Fibroblast of lung (primary cell): ENCODE measurements around the gene REC114. TPM values are rescaled to one million over a fixed set of nuclear protein-coding genes. Genes with fewer than 3 reads are reported as not detected.

ENCODE experiments used
- DNase-seq, 2 donors: peaks; one replicate each; pipeline versions ENCODE4 v3.0.0 to v3.0.0-alpha.2; 2010; ENCODE audit warnings: low read depth in 2 of 2
- H2AFZ ChIP-seq: 2 replicates; pipeline ENCODE4 v1.5.1; 2012; ENCODE audit warnings: low read length, control low read depth, inconsistent platforms
- H3K27ac ChIP-seq: 2 replicates; pipeline ENCODE4 v1.5.1; 2011; ENCODE audit warnings: low read length, control low read depth; ENCODE audit not compliant: insufficient read depth
- H3K27me3 ChIP-seq: 2 replicates; pipeline ENCODE4 v1.5.1; 2011; ENCODE audit warnings: mild to moderate bottlenecking, low read length; ENCODE audit not compliant: control insufficient read depth, insufficient read depth
- H3K36me3 ChIP-seq: 2 replicates; pipeline ENCODE4 v1.5.1; 2011; ENCODE audit warnings: low read length; ENCODE audit not compliant: control insufficient read depth, insufficient read depth
- H3K4me1 ChIP-seq: 2 replicates; pipeline ENCODE4 v1.5.1; 2011; ENCODE audit warnings: low read length; ENCODE audit not compliant: control insufficient read depth, insufficient read depth; ENCODE audit errors: extremely low read depth
- H3K4me2 ChIP-seq: 2 replicates; pipeline ENCODE4 v1.5.1; 2011; ENCODE audit warnings: low read length, control low read depth; ENCODE audit not compliant: insufficient read depth; ENCODE audit errors: extremely low read depth
- H3K4me3 ChIP-seq, 4 experiments: fragments of 200-600 bp in 1 of 4; sonication (generic) in 1 of 4; replicated peaks in 1 of 4; 2 replicates each; pipeline ENCODE4 v1.5.1; 2011 to 2016; ENCODE audit warnings: low read length in 4 of 4, low read depth in 3 of 4, mild to moderate bottlenecking in 3 of 4, control low read depth in 2 of 4, inconsistent platforms in 1 of 4, mixed read lengths in 1 of 4; ENCODE audit not compliant: insufficient read depth in 1 of 4; ENCODE audit errors: control extremely low read depth in 1 of 4
- H3K79me2 ChIP-seq: 2 replicates; pipeline ENCODE4 v1.5.1; 2012; ENCODE audit warnings: mild to moderate bottlenecking, low read length, inconsistent platforms; ENCODE audit not compliant: control insufficient read depth, insufficient read depth
- H3K9ac ChIP-seq: 2 replicates; pipeline ENCODE4 v1.5.1; 2011; ENCODE audit warnings: mild to moderate bottlenecking, low read length, control low read depth; ENCODE audit not compliant: insufficient read depth
- H3K9me3 ChIP-seq: 2 replicates; pipeline ENCODE4 v1.5.1; 2012; ENCODE audit warnings: low read depth, low read length; ENCODE audit not compliant: control insufficient read depth, insufficient read depth
- H4K20me1 ChIP-seq: 2 replicates; pipeline ENCODE4 v1.5.1; 2011; ENCODE audit warnings: low read length; ENCODE audit not compliant: control insufficient read depth, insufficient read depth; ENCODE audit errors: extremely low read depth
- EZH2 ChIP-seq: IDR thresholded peaks from 2 replicates; pipeline ENCODE4 v1.5.1; 2012; ENCODE audit warnings: low read length, control low read depth, mild to moderate bottlenecking; ENCODE audit errors: missing control alignments
- polyA plus RNA-seq, 2 donors: library from polyadenylated mRNA; depleted of rRNA in 1 of 2; stranded (reverse) in 1 of 2; unstranded in 1 of 2; fragments of >200 nt; gene quantifications; 2 replicates each; pipeline ENCODE4 v1.2.1, GENCODE V29; 2011 to 2012; ENCODE audit warnings: missing spikeins in 1 of 2
- total RNA-seq: library from RNA; depleted of rRNA; stranded (reverse); fragments of >200 nt; gene quantifications from 2 replicates; pipeline ENCODE4 v1.2.1, GENCODE V29; 2014
- TF ChIP-seq, protein P1 (sequence below), 2 donors: IDR thresholded peaks in 1 of 2; conservative IDR thresholded peaks in 1 of 2; 1 replicate in 1 of 2; 2 replicates in 1 of 2; pipeline ENCODE4 v1.5.1; 2011 to 2012; ENCODE audit warnings: low read length in 2 of 2, control low read depth in 1 of 2, inconsistent platforms in 1 of 2, low read depth in 1 of 2, mild to moderate bottlenecking in 1 of 2

Gene REC114
- total and polyA plus RNA-seq, 2 donors (not counting 1 experiment from before 2014, with no cell fraction given): not detected

DNA sequence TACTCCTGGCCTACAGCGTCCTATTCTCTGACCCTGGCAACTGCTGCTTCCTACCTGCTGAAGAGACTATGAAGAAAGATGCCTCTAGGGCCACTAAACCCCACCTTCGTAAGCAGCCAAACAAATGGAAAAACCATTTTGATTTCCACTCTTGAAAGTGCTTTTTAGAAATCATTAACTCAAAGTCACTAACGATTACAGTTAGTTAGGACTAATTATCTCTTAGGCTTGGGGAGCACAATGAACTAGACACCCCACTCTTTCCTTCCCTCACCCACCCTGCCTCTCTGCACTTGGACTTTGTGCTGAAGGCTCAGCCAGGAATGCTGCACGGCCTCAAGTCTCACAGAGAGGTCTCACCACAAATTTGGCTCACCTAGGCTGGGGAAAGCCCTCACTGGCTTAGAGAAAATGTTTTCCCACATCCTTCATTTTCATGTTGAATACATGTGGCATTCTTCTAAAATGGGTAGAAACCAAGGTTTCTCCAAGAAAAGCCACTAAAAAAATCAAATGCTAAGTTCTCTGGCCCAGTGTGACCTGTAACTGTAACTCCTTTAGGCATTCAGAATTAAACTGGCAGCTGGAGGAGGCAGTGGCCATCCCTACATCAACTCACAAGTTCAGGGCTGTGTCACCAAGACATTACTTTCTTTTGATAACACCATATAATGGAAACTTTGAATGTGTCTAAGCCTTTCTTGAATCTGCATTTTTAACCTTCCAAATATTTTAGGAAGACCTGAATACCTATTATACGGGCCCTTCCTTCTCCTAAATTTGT lies 143.1 kb downstream of the REC114 start:
- H3K27me3 ChIP-seq: no peaks in the 10 kb centered on the region
- no peaks in the 10 kb centered on the region for H4K20me1 ChIP-seq
- H3K4me3 ChIP-seq: no peak overlapping the region
- H3K27ac ChIP-seq: no peak overlapping the region
- peaks cover 7% of the 10 kb centered on the region for H3K36me3 ChIP-seq
- no peak overlapping the region for H3K9ac ChIP-seq
- no peaks in the 10 kb centered on the region for H3K79me2 ChIP-seq
- no peak overlapping the region for H3K4me2 ChIP-seq
- no peak overlapping the region for H2AFZ ChIP-seq
- peak in 1 of 2 donors; percentile 27 for DNase-seq
- TF ChIP-seq, protein P1, sequence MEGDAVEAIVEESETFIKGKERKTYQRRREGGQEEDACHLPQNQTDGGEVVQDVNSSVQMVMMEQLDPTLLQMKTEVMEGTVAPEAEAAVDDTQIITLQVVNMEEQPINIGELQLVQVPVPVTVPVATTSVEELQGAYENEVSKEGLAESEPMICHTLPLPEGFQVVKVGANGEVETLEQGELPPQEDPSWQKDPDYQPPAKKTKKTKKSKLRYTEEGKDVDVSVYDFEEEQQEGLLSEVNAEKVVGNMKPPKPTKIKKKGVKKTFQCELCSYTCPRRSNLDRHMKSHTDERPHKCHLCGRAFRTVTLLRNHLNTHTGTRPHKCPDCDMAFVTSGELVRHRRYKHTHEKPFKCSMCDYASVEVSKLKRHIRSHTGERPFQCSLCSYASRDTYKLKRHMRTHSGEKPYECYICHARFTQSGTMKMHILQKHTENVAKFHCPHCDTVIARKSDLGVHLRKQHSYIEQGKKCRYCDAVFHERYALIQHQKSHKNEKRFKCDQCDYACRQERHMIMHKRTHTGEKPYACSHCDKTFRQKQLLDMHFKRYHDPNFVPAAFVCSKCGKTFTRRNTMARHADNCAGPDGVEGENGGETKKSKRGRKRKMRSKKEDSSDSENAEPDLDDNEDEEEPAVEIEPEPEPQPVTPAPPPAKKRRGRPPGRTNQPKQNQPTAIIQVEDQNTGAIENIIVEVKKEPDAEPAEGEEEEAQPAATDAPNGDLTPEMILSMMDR (conservative IDR thresholded peaks at IDR 0.05 in 1 of 2, IDR thresholded peaks at IDR 0.05 in 1 of 2; ENCODE audit: low read depth in 1 of 2, low read length in 2 of 2): no peak
- TF ChIP-seq EZH2: no peak
- no peaks in the 10 kb centered on the region for H3K9me3 ChIP-seq
- H3K4me1 ChIP-seq: no peaks in the 10 kb centered on the region

DNA sequence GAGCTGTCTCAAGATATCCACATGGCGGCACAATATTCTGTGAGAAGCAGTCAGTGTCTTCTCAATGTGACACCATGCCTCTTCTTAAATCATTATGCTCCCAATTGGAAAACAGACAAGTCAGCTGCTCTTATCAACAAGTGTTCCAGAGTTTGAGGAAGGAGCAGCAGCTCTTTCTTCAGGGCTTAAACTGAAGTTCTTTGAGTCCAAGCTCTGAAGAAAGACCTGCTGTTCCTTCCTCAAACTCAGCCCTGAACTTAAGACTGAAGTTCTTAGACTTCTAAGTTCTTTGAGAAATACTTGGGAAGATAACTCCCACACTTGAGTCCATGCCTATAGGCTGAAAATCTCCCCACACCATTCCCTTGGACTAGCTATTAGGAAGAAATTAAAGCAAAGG lies 146.8 kb downstream of the REC114 start:
- Histone ChIP-seq H3K4me2 (no peak overlapping the region), H3K4me1 (no peaks in the 10 kb centered on the region), H3K9me3 (no peaks in the 10 kb centered on the region), H3K79me2 (peaks cover 23% of the 10 kb centered on the region), H2AFZ (no peak overlapping the region), H3K27me3 (no peaks in the 10 kb centered on the region), H3K4me3 (no peak overlapping the region), H3K27ac (no peak overlapping the region), H4K20me1 (no peaks in the 10 kb centered on the region), H3K9ac (no peak overlapping the region), H3K36me3 (peaks cover 7% of the 10 kb centered on the region)
- no peak for DNase-seq
- no peak for TF ChIP-seq EZH2
- TF ChIP-seq, protein P1 (conservative IDR thresholded peaks at IDR 0.05 in 1 of 2, IDR thresholded peaks at IDR 0.05 in 1 of 2; ENCODE audit: low read depth in 1 of 2, low read length in 2 of 2): no peak

DNA sequence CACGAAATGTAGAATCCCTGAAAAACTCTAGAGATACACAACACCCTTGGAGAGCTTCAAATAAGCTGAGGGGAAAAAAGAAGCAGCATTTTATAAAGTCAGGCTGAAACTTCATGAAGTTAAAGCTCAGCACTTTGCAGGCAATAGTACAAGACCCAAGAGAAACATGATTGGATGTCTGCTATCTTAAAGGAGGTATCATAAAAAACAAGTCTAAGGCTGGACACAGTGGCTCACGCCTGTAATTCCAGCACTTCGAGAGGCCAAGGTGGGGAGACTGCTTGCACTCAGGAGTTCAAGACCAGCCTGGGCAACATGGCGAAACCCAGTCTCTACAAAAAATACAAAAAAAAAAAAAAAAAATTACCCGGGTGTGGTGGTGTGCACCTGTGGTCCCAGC lies 147.3 kb downstream of the REC114 start:
- no peak overlapping the region for H3K9ac ChIP-seq
- H3K27ac ChIP-seq: no peak overlapping the region
- H3K27me3 ChIP-seq: no peaks in the 10 kb centered on the region
- no peaks in the 10 kb centered on the region for H3K9me3 ChIP-seq
- H3K4me2 ChIP-seq: no peak overlapping the region
- no peak overlapping the region for H2AFZ ChIP-seq
- H3K4me1 ChIP-seq: no peaks in the 10 kb centered on the region
- no peak for TF ChIP-seq EZH2
- TF ChIP-seq, protein P1 (conservative IDR thresholded peaks at IDR 0.05 in 1 of 2, IDR thresholded peaks at IDR 0.05 in 1 of 2; ENCODE audit: low read depth in 1 of 2, low read length in 2 of 2): no peak
- DNase-seq: no peak
- H3K4me3 ChIP-seq: no peak overlapping the region
- peaks cover 7% of the 10 kb centered on the region for H3K36me3 ChIP-seq
- peaks cover 26% of the 10 kb centered on the region for H3K79me2 ChIP-seq
- H4K20me1 ChIP-seq: no peaks in the 10 kb centered on the region
